Liver (tissue), 9 donors: ENCODE data around the gene RNF144B. TPM values are rescaled to one million over a fixed set of nuclear protein-coding genes. Genes with fewer than 3 reads are reported as not detected.

Source experiments
- DNase-seq: peaks from one replicate; pipeline ENCODE4 v3.0.0-alpha.2; 2017; ENCODE audit warnings: low spot score
- H3K27ac ChIP-seq, 2 donors: one replicate each; pipeline ENCODE4 v1.7.0; 2013; ENCODE audit warnings: inconsistent platforms in 2 of 2, low read length in 2 of 2, control low read depth in 1 of 2, low read depth in 1 of 2, mild to moderate bottlenecking in 1 of 2
- H3K27me3 ChIP-seq, 4 donors: one replicate each; pipeline versions ENCODE4 v1.6.1 to v1.7.0; 2013; ENCODE audit warnings: low read length in 3 of 4, inconsistent platforms in 1 of 4, mild to moderate bottlenecking in 1 of 4, moderate library complexity in 1 of 4; ENCODE audit not compliant: control insufficient read depth in 4 of 4, insufficient read depth in 4 of 4
- H3K36me3 ChIP-seq, 4 donors: one replicate each; pipeline versions ENCODE4 v1.6.1 to v1.7.0; 2013; ENCODE audit warnings: low read length in 3 of 4, mild to moderate bottlenecking in 3 of 4, low read depth in 1 of 4, moderate library complexity in 1 of 4; ENCODE audit not compliant: control insufficient read depth in 4 of 4, insufficient read depth in 3 of 4
- H3K4me1 ChIP-seq, 4 donors: one replicate each; pipeline versions ENCODE4 v1.6.1 to v1.7.0; 2013; ENCODE audit warnings: low read length in 3 of 4, mild to moderate bottlenecking in 3 of 4, moderate library complexity in 1 of 4; ENCODE audit not compliant: control insufficient read depth in 4 of 4, insufficient read depth in 4 of 4
- H3K4me3 ChIP-seq, 3 donors: one replicate each; pipeline versions ENCODE4 v1.6.1 to v1.7.0; 2013; ENCODE audit warnings: low read length in 3 of 3, control low read depth in 1 of 3, low read depth in 1 of 3, mild to moderate bottlenecking in 1 of 3
- H3K9ac ChIP-seq, 2 donors: one replicate each; pipeline ENCODE4 v1.7.0; 2013; ENCODE audit warnings: low read length in 2 of 2, mild to moderate bottlenecking in 2 of 2, moderate library complexity in 2 of 2, control low read depth in 1 of 2, low read depth in 1 of 2
- H3K9me3 ChIP-seq, 4 donors: one replicate each; pipeline versions ENCODE4 v1.6.1 to v1.7.0; 2013; ENCODE audit warnings: low read length in 3 of 4; ENCODE audit not compliant: control insufficient read depth in 4 of 4
- CTCF ChIP-seq: fragments of 150-350 bp; IDR thresholded peaks from 2 replicates; pipeline ENCODE4 v1.5.1; 2017; ENCODE audit warnings: improper control_type of control experiment, low read depth, low read length; ENCODE audit not compliant: missing input control
- EGR1 ChIP-seq, 2 donors: IDR thresholded peaks; 2 replicates each; pipeline ENCODE4 v1.6.1; 2016 to 2018; ENCODE audit warnings: antibody characterized with exemption in 2 of 2, low read depth in 2 of 2
- FOXA2 ChIP-seq: IDR thresholded peaks from 2 replicates; pipeline ENCODE4 v1.6.1; 2016; ENCODE audit warnings: antibody characterized with exemption
- GABPA ChIP-seq, 2 donors: IDR thresholded peaks in 1 of 2; conservative IDR thresholded peaks in 1 of 2; 2 replicates each; pipeline ENCODE4 v1.6.1; 2016; ENCODE audit warnings: antibody characterized with exemption in 2 of 2, mild to moderate bottlenecking in 1 of 2, moderate library complexity in 1 of 2
- HNF4A ChIP-seq, 2 donors: conservative IDR thresholded peaks; 2 replicates each; pipeline ENCODE4 v1.6.1; 2016; ENCODE audit warnings: antibody characterized with exemption in 2 of 2, mild to moderate bottlenecking in 2 of 2
- HNF4G ChIP-seq: IDR thresholded peaks from 2 replicates; pipeline ENCODE4 v1.6.1; 2016; ENCODE audit warnings: antibody characterized with exemption
- JUND ChIP-seq, 2 donors: IDR thresholded peaks; 2 replicates each; pipeline ENCODE4 v1.6.1; 2016; ENCODE audit warnings: antibody characterized with exemption in 2 of 2
- MAX ChIP-seq: IDR thresholded peaks from 2 replicates; pipeline ENCODE4 v1.6.1; 2016; ENCODE audit warnings: antibody characterized with exemption
- NR2F2 ChIP-seq: IDR thresholded peaks from 2 replicates; pipeline ENCODE4 v1.6.1; 2016; ENCODE audit warnings: antibody characterized with exemption
- RAD21 ChIP-seq, 2 donors: IDR thresholded peaks; 2 replicates each; pipeline ENCODE4 v1.6.1; 2016; ENCODE audit warnings: antibody characterized with exemption in 2 of 2, mild to moderate bottlenecking in 2 of 2
- REST ChIP-seq: IDR thresholded peaks from 2 replicates; pipeline ENCODE4 v1.6.1; 2016; ENCODE audit warnings: antibody characterized with exemption, mild to moderate bottlenecking
- RXRA ChIP-seq, 2 donors: IDR thresholded peaks; 2 replicates each; pipeline ENCODE4 v1.6.1; 2017 to 2018; ENCODE audit warnings: antibody characterized with exemption in 2 of 2, mild to moderate bottlenecking in 1 of 2
- SP1 ChIP-seq: IDR thresholded peaks from 2 replicates; pipeline ENCODE4 v1.6.1; 2018; ENCODE audit warnings: antibody characterized with exemption, mild to moderate bottlenecking
- TAF1 ChIP-seq: conservative IDR thresholded peaks from 2 replicates; pipeline ENCODE4 v1.6.1; 2016; ENCODE audit warnings: antibody characterized with exemption, mild to moderate bottlenecking
- YY1 ChIP-seq: IDR thresholded peaks from 2 replicates; pipeline ENCODE4 v1.6.1; 2016; ENCODE audit warnings: antibody characterized with exemption, mild to moderate bottlenecking
- ZBTB33 ChIP-seq: IDR thresholded peaks from 2 replicates; pipeline ENCODE4 v1.6.1; 2016; ENCODE audit warnings: antibody characterized with exemption
- WGBS: extraction: QIAGEN DNeasy Blood & Tissue Kit; methylation state at CpG from one replicate; pipeline ENCODE4 v1.1.7; 2013; 5-methylcytosine and 5-hydroxymethylcytosine counted together
- polyA plus RNA-seq, 2 donors: library from polyadenylated mRNA; stranded (reverse) in 1 of 2; unstranded in 1 of 2; fragments of 200-250 nt in 1 of 2; fragments of >200 nt in 1 of 2; fragmentation: Nextera tagmentation in 1 of 2; extraction: Ambion mirVana in 1 of 2; gene quantifications; one replicate each; pipeline versions ENCODE4 v1.2.1 to v1.2.3, GENCODE V29; 2013 to 2015
- total RNA-seq, 2 donors: library from RNA; depleted of rRNA; stranded (reverse); fragments of >200 nt; gene quantifications; one replicate each; pipeline ENCODE4 v1.2.3, GENCODE V29; 2014
- donor health status: healthy.
- donor health status: healthy.
- donor health status: healthy.
- donor health status: healthy.
- donor health status: healthy.

Gene RNF144B
- total and polyA plus RNA-seq, 4 donors, result 3.0 to 15.1 (median 7.6) TPM

- TF ChIP-seq GABPA (IDR thresholded peaks at IDR 0.05 in 1 of 2, conservative IDR thresholded peaks at IDR 0.05 in 1 of 2), result no peak
Measured at GRCh38 chr6:18492972-18493371, 105.8 kb downstream of the RNF144B start (continued).

- Histone ChIP-seq H3K27ac (no peak overlapping the region), H3K36me3 (no peaks in the 10 kb centered on the region), H3K4me1 (no peaks in the 10 kb centered on the region), H3K9me3 (no peaks in the 10 kb centered on the region), H3K9ac (no peak overlapping the region), H3K27me3 (no peaks in the 10 kb centered on the region), H3K4me3 (no peak overlapping the region)
- TF ChIP-seq FOXA2 (no peak), NR2F2 (no peak), RAD21 (IDR thresholded peaks at IDR 0.05) (no peak), CTCF (no peak), MAX (no peak), SP1 (no peak), TAF1 (no peak), ZBTB33 (no peak), HNF4G (no peak), YY1 (no peak), JUND (IDR thresholded peaks at IDR 0.05) (no peak), HNF4A (conservative IDR thresholded peaks at IDR 0.05) (no peak), EGR1 (IDR thresholded peaks at IDR 0.05; ENCODE audit: low read depth in 2 of 2) (no peak), RXRA (IDR thresholded peaks at IDR 0.05) (no peak), REST (no peak)
- DNase-seq, result no peak
- WGBS, result 78% methylated on average over 4 of the region's 4 CpGs
Measured at GRCh38 chr6:18493382-18493891, 106.3 kb downstream of the RNF144B start.
